Astrocyte of the cerebellum (primary cell): ENCODE measurements around the gene ARSB.

Experiments used
- DNase-seq: peaks from one replicate; pipeline ENCODE4 v3.0.0-alpha.2; 2011; ENCODE audit warnings: low read depth
- H3K4me3 ChIP-seq: 2 replicates; pipeline ENCODE4 v1.5.1; 2011; ENCODE audit warnings: mild to moderate bottlenecking, low read depth, low read length, moderate library complexity
- in situ Hi-C: cut with HindIII; loops from 2 replicates; pipeline ENCODE4 v1.10.0; 2017; ENCODE audit warnings: low sequenced_read_pairs
- TF ChIP-seq, protein P1 (sequence below): IDR thresholded peaks from 2 replicates; pipeline ENCODE4 v1.5.1; 2012; ENCODE audit warnings: low read length, low read depth, moderate library complexity, mild to moderate bottlenecking; ENCODE audit errors: missing control alignments

ARSB gene

DNA sequence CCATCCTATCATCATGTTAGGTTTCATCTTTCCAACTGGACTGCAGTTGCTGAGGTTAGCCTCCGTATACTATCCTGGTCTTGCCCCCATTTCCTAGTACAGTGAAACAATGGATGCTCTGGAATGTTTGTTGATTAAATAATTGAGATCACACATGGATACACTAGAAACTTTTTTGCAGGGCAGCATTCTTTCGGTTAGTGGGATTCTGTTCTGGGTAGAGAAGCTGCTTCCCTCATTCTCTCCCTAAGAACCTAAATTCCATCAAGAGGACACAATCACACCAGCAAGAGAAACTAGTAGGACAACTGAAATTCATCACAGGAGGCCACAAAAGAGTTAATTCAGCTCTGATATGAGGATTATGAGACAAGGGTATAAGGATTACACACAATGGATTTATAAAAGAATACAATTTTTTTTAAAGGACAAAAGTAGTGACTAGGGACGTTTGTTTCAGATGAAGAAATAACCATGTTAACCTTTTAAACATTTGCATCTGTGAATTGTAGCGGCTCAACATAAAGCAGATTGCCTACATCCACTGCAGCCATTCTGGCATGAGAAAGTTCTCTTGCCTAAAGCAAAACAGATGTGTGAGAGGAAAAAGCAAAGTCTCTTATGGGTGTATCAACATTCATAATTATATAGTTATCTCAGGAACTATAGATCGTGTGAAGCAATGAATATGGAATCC is 173.8 kb downstream of the ARSB start:
- TF ChIP-seq, protein P1, sequence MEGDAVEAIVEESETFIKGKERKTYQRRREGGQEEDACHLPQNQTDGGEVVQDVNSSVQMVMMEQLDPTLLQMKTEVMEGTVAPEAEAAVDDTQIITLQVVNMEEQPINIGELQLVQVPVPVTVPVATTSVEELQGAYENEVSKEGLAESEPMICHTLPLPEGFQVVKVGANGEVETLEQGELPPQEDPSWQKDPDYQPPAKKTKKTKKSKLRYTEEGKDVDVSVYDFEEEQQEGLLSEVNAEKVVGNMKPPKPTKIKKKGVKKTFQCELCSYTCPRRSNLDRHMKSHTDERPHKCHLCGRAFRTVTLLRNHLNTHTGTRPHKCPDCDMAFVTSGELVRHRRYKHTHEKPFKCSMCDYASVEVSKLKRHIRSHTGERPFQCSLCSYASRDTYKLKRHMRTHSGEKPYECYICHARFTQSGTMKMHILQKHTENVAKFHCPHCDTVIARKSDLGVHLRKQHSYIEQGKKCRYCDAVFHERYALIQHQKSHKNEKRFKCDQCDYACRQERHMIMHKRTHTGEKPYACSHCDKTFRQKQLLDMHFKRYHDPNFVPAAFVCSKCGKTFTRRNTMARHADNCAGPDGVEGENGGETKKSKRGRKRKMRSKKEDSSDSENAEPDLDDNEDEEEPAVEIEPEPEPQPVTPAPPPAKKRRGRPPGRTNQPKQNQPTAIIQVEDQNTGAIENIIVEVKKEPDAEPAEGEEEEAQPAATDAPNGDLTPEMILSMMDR: no peak
- no peak overlapping the region for H3K4me3 ChIP-seq
- in situ Hi-C loops: no loop called here
- no peak for DNase-seq

GRCh38 chr5:78810098-78810920 is 174.8 kb downstream of the ARSB start:
- in situ Hi-C loops: no loop called here
- H3K4me3 ChIP-seq: no peak overlapping the region
- TF ChIP-seq, protein P1: no peak
- DNase-seq: no peak

GRCh38 chr5:78809444-78809843 is 175.7 kb downstream of the ARSB start:
- TF ChIP-seq, protein P1: no peak
- in situ Hi-C loops: no loop called here
- H3K4me3 ChIP-seq: no peak overlapping the region
- no peak for DNase-seq

GRCh38 chr5:78808818-78809217 is 176.3 kb downstream of the ARSB start:
- TF ChIP-seq, protein P1: no peak
- H3K4me3 ChIP-seq: no peak overlapping the region
- in situ Hi-C loops: no loop called here
- no peak for DNase-seq

DNA sequence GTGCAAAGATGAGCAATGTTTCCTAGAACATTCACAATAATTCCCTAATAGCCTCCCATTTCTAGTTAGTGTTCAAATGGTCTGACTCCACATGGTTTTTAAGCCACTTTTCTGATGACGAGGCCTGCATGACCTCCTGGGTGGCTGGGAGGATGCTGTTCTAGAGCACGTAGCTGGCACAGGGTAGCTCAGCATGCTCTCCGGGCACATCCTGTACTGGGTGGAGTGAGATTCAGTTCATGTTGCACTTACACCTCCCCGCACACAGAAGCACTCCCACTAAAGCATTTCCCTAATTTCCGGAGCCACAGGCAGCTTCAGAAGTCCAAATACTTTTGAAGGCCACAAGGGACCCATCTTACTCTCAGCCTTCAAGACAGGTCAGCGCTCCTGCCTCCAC is 176.7 kb downstream of the ARSB start:
- no peak overlapping the region for H3K4me3 ChIP-seq
- TF ChIP-seq, protein P1: no peak
- DNase-seq: no peak
- in situ Hi-C loops: no loop called here

DNA sequence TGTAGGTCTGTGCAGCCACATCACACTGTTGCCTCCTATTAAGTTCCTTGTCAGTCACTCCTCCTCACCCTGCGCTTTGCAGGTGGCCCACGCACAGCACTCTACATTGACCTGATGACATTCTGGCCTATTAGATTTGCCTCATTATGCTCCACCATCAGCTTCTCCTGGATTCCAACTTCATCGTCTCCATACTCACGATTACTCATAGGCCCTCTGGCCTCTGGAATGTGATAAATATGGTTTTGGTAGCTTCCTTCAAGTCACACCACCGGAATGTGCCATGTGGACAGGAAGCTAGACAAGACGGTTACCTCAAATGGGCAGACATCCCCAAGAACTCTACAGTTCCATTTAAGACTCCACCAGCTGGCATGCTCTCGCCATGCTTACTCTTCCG is 178.6 kb downstream of the ARSB start:
- in situ Hi-C loops: no loop called here
- peak; percentile 69 for DNase-seq
- no peak overlapping the region for H3K4me3 ChIP-seq
- TF ChIP-seq, protein P1: no peak
